Progenitor cell of endocrine pancreas (in vitro differentiated cells): ENCODE results near the gene CLDN2. TPM values are rescaled to one million over a fixed set of nuclear protein-coding genes. Genes with fewer than 3 reads are reported as not detected.

Experiments used
- DNase-seq: peaks from one replicate; pipeline ENCODE4 v3.0.0; 2021; ENCODE audit warnings: low spot score; ENCODE audit not compliant: unreplicated experiment
- H3K27ac Mint-ChIP-seq: 2 replicates; pipeline ENCODE4 v1.8.0; 2021; ENCODE audit warnings: mild to moderate bottlenecking, moderate library complexity, mixed read lengths
- H3K27me3 Mint-ChIP-seq: 2 replicates; pipeline ENCODE4 v1.8.0; 2021; ENCODE audit warnings: mixed read lengths
- H3K36me3 Mint-ChIP-seq: 2 replicates; pipeline ENCODE4 v1.8.0; 2022; ENCODE audit warnings: mixed read lengths; ENCODE audit not compliant: insufficient read depth
- H3K4me1 Mint-ChIP-seq: 2 replicates; pipeline ENCODE4 v1.8.0; 2021; ENCODE audit warnings: low read depth, mixed read lengths
- H3K4me3 Mint-ChIP-seq: 2 replicates; pipeline ENCODE4 v1.8.0; 2021; ENCODE audit warnings: low read depth, mild to moderate bottlenecking, moderate library complexity, mixed read lengths
- H3K9me3 Mint-ChIP-seq: 2 replicates; pipeline ENCODE4 v1.8.0; 2021; ENCODE audit warnings: low read depth, mixed read lengths
- total RNA-seq: library from RNA; stranded (reverse); gene quantifications from 2 replicates; pipeline ENCODE4 v1.2.1, GENCODE V29; 2021
- TF ChIP-seq, protein P1 (sequence below): fragments of 200-600 bp; sonication (generic); IDR thresholded peaks from one replicate; pipeline ENCODE4 v1.5.0; 2021; ENCODE audit warnings: antibody characterized with exemption, mild to moderate bottlenecking; ENCODE audit not compliant: unreplicated experiment

The CLDN2 gene
- total RNA-seq, 1 donor from 2014 or later = 1.2 TPM

- Mint-ChIP-seq H3K36me3 (peaks cover 5% of the 10 kb centered on the region), H3K4me1 (no peaks in the 10 kb centered on the region), H3K27me3 (no peaks in the 10 kb centered on the region), H3K27ac (no peak overlapping the region), H3K9me3 (peaks cover 10% of the 10 kb centered on the region), H3K4me3 (no peak overlapping the region)
- TF ChIP-seq, protein P1, sequence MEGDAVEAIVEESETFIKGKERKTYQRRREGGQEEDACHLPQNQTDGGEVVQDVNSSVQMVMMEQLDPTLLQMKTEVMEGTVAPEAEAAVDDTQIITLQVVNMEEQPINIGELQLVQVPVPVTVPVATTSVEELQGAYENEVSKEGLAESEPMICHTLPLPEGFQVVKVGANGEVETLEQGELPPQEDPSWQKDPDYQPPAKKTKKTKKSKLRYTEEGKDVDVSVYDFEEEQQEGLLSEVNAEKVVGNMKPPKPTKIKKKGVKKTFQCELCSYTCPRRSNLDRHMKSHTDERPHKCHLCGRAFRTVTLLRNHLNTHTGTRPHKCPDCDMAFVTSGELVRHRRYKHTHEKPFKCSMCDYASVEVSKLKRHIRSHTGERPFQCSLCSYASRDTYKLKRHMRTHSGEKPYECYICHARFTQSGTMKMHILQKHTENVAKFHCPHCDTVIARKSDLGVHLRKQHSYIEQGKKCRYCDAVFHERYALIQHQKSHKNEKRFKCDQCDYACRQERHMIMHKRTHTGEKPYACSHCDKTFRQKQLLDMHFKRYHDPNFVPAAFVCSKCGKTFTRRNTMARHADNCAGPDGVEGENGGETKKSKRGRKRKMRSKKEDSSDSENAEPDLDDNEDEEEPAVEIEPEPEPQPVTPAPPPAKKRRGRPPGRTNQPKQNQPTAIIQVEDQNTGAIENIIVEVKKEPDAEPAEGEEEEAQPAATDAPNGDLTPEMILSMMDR = no peak
- DNase-seq = no peak
Measured at GRCh38 chrX:106939566-106939965, 19.4 kb downstream of the CLDN2 start.

GRCh38 chrX:106940068-106940467 is 19.9 kb downstream of the CLDN2 start:
- H3K4me3 Mint-ChIP-seq = no peak overlapping the region
- no peak overlapping the region for H3K27ac Mint-ChIP-seq
- no peaks in the 10 kb centered on the region for H3K4me1 Mint-ChIP-seq
- no peak for DNase-seq
- H3K27me3 Mint-ChIP-seq = no peaks in the 10 kb centered on the region
- peaks cover 5% of the 10 kb centered on the region for H3K36me3 Mint-ChIP-seq
- H3K9me3 Mint-ChIP-seq = peaks cover 11% of the 10 kb centered on the region
- TF ChIP-seq, protein P1 = no peak

DNA sequence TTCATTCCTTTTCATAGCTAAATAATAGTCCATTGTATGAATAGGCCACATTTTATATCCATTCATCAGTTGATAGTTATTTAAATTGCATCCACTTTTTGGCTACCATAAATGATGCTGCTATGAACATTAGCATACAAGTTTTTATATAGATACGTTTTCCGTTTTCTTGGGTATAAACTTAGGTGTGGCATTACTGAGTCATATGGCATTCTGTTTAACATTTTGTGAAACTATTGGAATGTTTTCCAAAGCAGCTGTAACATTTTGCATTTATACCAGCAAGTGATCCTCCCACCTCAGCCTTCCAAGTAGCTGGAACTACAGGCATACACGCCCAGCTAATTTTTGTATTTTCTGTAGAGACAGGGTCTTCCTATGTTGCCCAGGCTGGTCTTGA is 26.3 kb downstream of the CLDN2 start:
- H3K4me1 Mint-ChIP-seq = no peaks in the 10 kb centered on the region
- H3K36me3 Mint-ChIP-seq = peaks cover 9% of the 10 kb centered on the region
- no peak overlapping the region for H3K4me3 Mint-ChIP-seq
- H3K9me3 Mint-ChIP-seq = peaks cover 22% of the 10 kb centered on the region
- DNase-seq = no peak
- TF ChIP-seq, protein P1 = no peak
- no peak overlapping the region for H3K27ac Mint-ChIP-seq
- H3K27me3 Mint-ChIP-seq = no peaks in the 10 kb centered on the region

DNA sequence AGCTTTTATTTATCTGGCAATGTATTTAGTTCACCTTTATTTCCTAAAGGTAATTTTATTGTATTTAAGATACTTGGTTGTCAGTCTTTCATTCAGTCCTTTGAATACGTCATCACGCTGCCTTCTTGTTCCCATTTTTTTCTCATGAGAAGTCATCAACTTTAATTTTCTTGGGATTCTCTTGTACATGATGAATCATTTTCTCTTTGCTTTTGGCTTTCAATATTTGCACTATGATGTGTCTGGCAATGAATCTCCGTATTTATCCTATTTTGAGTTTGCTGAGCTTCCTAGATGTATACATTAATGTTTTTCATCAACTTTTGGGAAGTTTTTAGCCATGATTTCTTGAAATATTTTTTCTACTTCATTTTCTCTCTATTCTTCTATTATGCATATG is 28.4 kb downstream of the CLDN2 start:
- peaks cover 24% of the 10 kb centered on the region for H3K9me3 Mint-ChIP-seq
- H3K27me3 Mint-ChIP-seq = no peaks in the 10 kb centered on the region
- H3K4me3 Mint-ChIP-seq = no peak overlapping the region
- peaks cover 7% of the 10 kb centered on the region for H3K4me1 Mint-ChIP-seq
- no peak overlapping the region for H3K27ac Mint-ChIP-seq
- no peak for DNase-seq
- TF ChIP-seq, protein P1 = no peak
- peaks cover 4% of the 10 kb centered on the region for H3K36me3 Mint-ChIP-seq

DNA sequence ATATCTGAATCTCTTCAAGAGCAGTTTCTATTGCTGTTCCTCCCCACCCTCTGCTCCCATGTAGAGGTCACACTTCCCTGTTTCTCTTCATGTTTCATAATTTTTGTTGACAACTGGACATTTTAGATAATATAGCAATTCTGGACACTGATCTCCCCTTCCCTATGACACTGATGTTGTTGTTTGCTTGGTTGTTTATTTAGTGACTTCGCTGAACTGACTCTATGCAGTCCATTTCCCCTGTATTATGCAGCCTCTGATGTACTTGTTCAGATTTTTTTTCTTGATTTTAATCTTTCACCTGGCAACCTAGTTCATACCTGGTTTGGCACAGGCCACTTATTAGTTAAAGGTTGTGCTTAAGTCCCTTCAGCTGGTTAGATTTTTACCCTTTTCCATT is 29.2 kb downstream of the CLDN2 start:
- Mint-ChIP-seq H3K9me3 (peaks cover 24% of the 10 kb centered on the region), H3K4me1 (peaks cover 7% of the 10 kb centered on the region), H3K27me3 (no peaks in the 10 kb centered on the region), H3K4me3 (no peak overlapping the region), H3K27ac (no peak overlapping the region), H3K36me3 (peaks cover 4% of the 10 kb centered on the region)
- TF ChIP-seq, protein P1 = no peak
- no peak for DNase-seq
